Smooth muscle cell (in vitro differentiated cells): ENCODE measurements around the gene CYP26A1. TPM values are rescaled to one million over a fixed set of nuclear protein-coding genes. Genes with fewer than 3 reads are reported as not detected.

Source experiments
- DNase-seq: peaks from one replicate; lab custom pipeline; 2025; ENCODE audit not compliant: unreplicated experiment; lab: John Stamatoyannopoulos, UW
- H2AFZ ChIP-seq: fragments of 200-600 bp; sonication (generic); 2 replicates; pipeline ENCODE4 v1.6.0; 2016; ENCODE audit warnings: antibody characterized with exemption, low read depth, mild to moderate bottlenecking
- H3F3A ChIP-seq: fragments of 200-600 bp; sonication (generic); 2 replicates; pipeline ENCODE4 v1.6.0; 2017; ENCODE audit warnings: antibody characterized with exemption, low read depth
- H3K27ac ChIP-seq: fragments of 200-600 bp; sonication (generic); 2 replicates; pipeline ENCODE4 v1.5.1; 2016; ENCODE audit warnings: low read depth, mild to moderate bottlenecking
- H3K27me3 ChIP-seq: fragments of 200-600 bp; sonication (generic); 2 replicates; pipeline ENCODE4 v1.6.1; 2016; ENCODE audit warnings: low read depth, mild to moderate bottlenecking
- H3K36me3 ChIP-seq: fragments of 200-600 bp; sonication (generic); 2 replicates; pipeline ENCODE4 v1.5.1; 2016; ENCODE audit warnings: low read depth
- H3K4me1 ChIP-seq: fragments of 200-600 bp; sonication (generic); 2 replicates; pipeline ENCODE4 v1.5.1; 2016; ENCODE audit warnings: low read depth
- H3K4me2 ChIP-seq: fragments of 200-600 bp; sonication (generic); 2 replicates; pipeline ENCODE4 v1.6.0; 2016; ENCODE audit warnings: mild to moderate bottlenecking
- H3K4me3 ChIP-seq: fragments of 200-600 bp; sonication (generic); 2 replicates; pipeline ENCODE4 v1.5.1; 2016; ENCODE audit warnings: mild to moderate bottlenecking
- H3K79me2 ChIP-seq: fragments of 200-600 bp; sonication (generic); 2 replicates; pipeline ENCODE4 v1.6.0; 2016; ENCODE audit warnings: low read depth, mild to moderate bottlenecking
- H3K9ac ChIP-seq: fragments of 200-600 bp; sonication (generic); 2 replicates; pipeline ENCODE4 v1.6.0; 2016; ENCODE audit warnings: low read depth
- H3K9me3 ChIP-seq: fragments of 200-600 bp; sonication (generic); replicated peaks from 2 replicates; pipeline ENCODE4 v1.5.1; 2016; ENCODE audit warnings: low read depth
- H4K20me1 ChIP-seq: fragments of 200-600 bp; sonication (generic); 2 replicates; pipeline ENCODE4 v1.6.0; 2016; ENCODE audit warnings: low read depth
- CTCF ChIP-seq: fragments of 200-600 bp; sonication (generic); IDR thresholded peaks from 2 replicates; pipeline ENCODE4 v1.5.1; 2017; ENCODE audit warnings: borderline replicate concordance, mild to moderate bottlenecking, antibody characterized with exemption; ENCODE audit not compliant: insufficient read depth, poor library complexity, severe bottlenecking
- WGBS: methylation state at CpG from one replicate; pipeline ENCODE4 v1.1.7; 2016; ENCODE audit warnings: low lambda C conversion rate; 5-methylcytosine and 5-hydroxymethylcytosine counted together
- polyA plus RNA-seq: library from polyadenylated mRNA; unstranded; fragments of >200 nt; fragmentation: Nextera tagmentation; extraction: Ambion mirVana; gene quantifications from 2 replicates; pipeline ENCODE4 v1.2.1, GENCODE V29; 2016
- total RNA-seq: library from RNA; depleted of rRNA; stranded (reverse); fragments of >200 nt; gene quantifications from 2 replicates; pipeline ENCODE4 v1.2.3, GENCODE V29; 2014

The CYP26A1 gene
- total and polyA plus RNA-seq, 2 experiments from 2014 or later: 0.14 TPM; not detected in 1

- no peak overlapping the region for H3K9ac ChIP-seq
- no peaks in the 10 kb centered on the region for H3K36me3 ChIP-seq
- H3K4me3 ChIP-seq: no peak overlapping the region
- WGBS: 75% methylated on average over 1 of the region's 1 CpG
- TF ChIP-seq CTCF: no peak
- no peak for DNase-seq
- H3K9me3 ChIP-seq: peaks cover 4% of the 10 kb centered on the region
- no peaks in the 10 kb centered on the region for H3K27me3 ChIP-seq
- H3F3A ChIP-seq: no peaks in the 10 kb centered on the region
- H3K27ac ChIP-seq: no peak overlapping the region
- H3K4me1 ChIP-seq: no peaks in the 10 kb centered on the region
- no peaks in the 10 kb centered on the region for H4K20me1 ChIP-seq
- no peak overlapping the region for H3K4me2 ChIP-seq
- H2AFZ ChIP-seq: no peak overlapping the region
- H3K79me2 ChIP-seq: no peaks in the 10 kb centered on the region
These were observed 30.3 kb downstream of the CYP26A1 start for GRCh38 chr10:93103953-93104352.

- no peaks in the 10 kb centered on the region for H4K20me1 ChIP-seq
- H3K9me3 ChIP-seq: peaks cover 4% of the 10 kb centered on the region
- H2AFZ ChIP-seq: no peak overlapping the region
- no peaks in the 10 kb centered on the region for H3K79me2 ChIP-seq
- no peak overlapping the region for H3K4me3 ChIP-seq
- H3K27me3 ChIP-seq: no peaks in the 10 kb centered on the region
- no peak overlapping the region for H3K4me2 ChIP-seq
- H3K9ac ChIP-seq: no peak overlapping the region
- 54% methylated on average over 2 of the region's 2 CpGs for WGBS
- H3F3A ChIP-seq: no peaks in the 10 kb centered on the region
- H3K36me3 ChIP-seq: no peaks in the 10 kb centered on the region
- TF ChIP-seq CTCF: no peak
- DNase-seq: no peak
- no peak overlapping the region for H3K27ac ChIP-seq
- no peaks in the 10 kb centered on the region for H3K4me1 ChIP-seq
These were observed 33.0 kb downstream of the CYP26A1 start for GRCh38 chr10:93106631-93107072.

- Histone ChIP-seq H3F3A (no peaks in the 10 kb centered on the region), H3K27ac (no peak overlapping the region), H3K9me3 (no peaks in the 10 kb centered on the region), H3K9ac (no peak overlapping the region), H3K27me3 (no peaks in the 10 kb centered on the region), H3K4me1 (no peaks in the 10 kb centered on the region), H2AFZ (no peak overlapping the region), H3K79me2 (no peaks in the 10 kb centered on the region), H3K4me3 (no peak overlapping the region), H3K4me2 (no peak overlapping the region), H3K36me3 (no peaks in the 10 kb centered on the region), H4K20me1 (no peaks in the 10 kb centered on the region)
- no peak for TF ChIP-seq CTCF
- no peak for DNase-seq
- WGBS: 93% methylated on average over 3 of the region's 3 CpGs
These were observed 36.9 kb downstream of the CYP26A1 start for GRCh38 chr10:93110472-93111146.

DNA sequence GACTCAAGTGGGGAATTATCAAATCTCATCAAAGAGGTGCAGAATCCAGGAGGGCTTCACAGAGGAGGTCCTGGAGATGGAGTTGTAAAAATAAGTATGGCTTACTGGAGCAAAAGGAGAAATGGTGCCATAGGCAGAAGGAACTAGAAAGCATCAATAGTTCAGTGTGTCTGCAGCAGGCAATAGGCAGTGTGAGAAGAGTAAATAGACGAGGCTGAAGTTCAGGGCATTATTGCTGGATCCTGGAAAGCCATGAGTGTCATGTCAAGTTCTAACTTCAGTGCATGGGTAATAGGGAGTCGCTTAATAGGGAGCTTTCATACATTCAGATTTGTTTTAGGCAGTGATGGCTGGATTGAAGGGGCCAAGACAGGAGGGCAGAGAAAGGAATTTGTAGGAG, 39.3 kb downstream of the CYP26A1 start:
- Histone ChIP-seq H3K27me3 (no peaks in the 10 kb centered on the region), H3K4me3 (no peak overlapping the region), H3K9me3 (no peaks in the 10 kb centered on the region), H4K20me1 (no peaks in the 10 kb centered on the region), H3K9ac (no peak overlapping the region), H3K79me2 (no peaks in the 10 kb centered on the region), H3K27ac (no peak overlapping the region), H3F3A (no peaks in the 10 kb centered on the region), H3K4me1 (no peaks in the 10 kb centered on the region), H3K4me2 (no peak overlapping the region), H2AFZ (no peak overlapping the region), H3K36me3 (no peaks in the 10 kb centered on the region)
- WGBS: 82% methylated on average over 2 of the region's 2 CpGs
- no peak for TF ChIP-seq CTCF
- DNase-seq: no peak
